Liver (tissue), 9 donors: ENCODE results near the gene PARP4. TPM values are rescaled to one million over a fixed set of nuclear protein-coding genes. Genes with fewer than 3 reads are reported as not detected.

Experiments used
- DNase-seq: peaks from one replicate; pipeline ENCODE4 v3.0.0-alpha.2; 2017; ENCODE audit warnings: low spot score
- H3K27ac ChIP-seq, 2 donors: one replicate each; pipeline ENCODE4 v1.7.0; 2013; ENCODE audit warnings: inconsistent platforms in 2 of 2, low read length in 2 of 2, control low read depth in 1 of 2, low read depth in 1 of 2, mild to moderate bottlenecking in 1 of 2
- H3K27me3 ChIP-seq, 4 donors: one replicate each; pipeline versions ENCODE4 v1.6.1 to v1.7.0; 2013; ENCODE audit warnings: low read length in 3 of 4, inconsistent platforms in 1 of 4, mild to moderate bottlenecking in 1 of 4, moderate library complexity in 1 of 4; ENCODE audit not compliant: control insufficient read depth in 4 of 4, insufficient read depth in 4 of 4
- H3K36me3 ChIP-seq, 4 donors: one replicate each; pipeline versions ENCODE4 v1.6.1 to v1.7.0; 2013; ENCODE audit warnings: low read length in 3 of 4, mild to moderate bottlenecking in 3 of 4, low read depth in 1 of 4, moderate library complexity in 1 of 4; ENCODE audit not compliant: control insufficient read depth in 4 of 4, insufficient read depth in 3 of 4
- H3K4me1 ChIP-seq, 4 donors: one replicate each; pipeline versions ENCODE4 v1.6.1 to v1.7.0; 2013; ENCODE audit warnings: low read length in 3 of 4, mild to moderate bottlenecking in 3 of 4, moderate library complexity in 1 of 4; ENCODE audit not compliant: control insufficient read depth in 4 of 4, insufficient read depth in 4 of 4
- H3K4me3 ChIP-seq, 3 donors: one replicate each; pipeline versions ENCODE4 v1.6.1 to v1.7.0; 2013; ENCODE audit warnings: low read length in 3 of 3, control low read depth in 1 of 3, low read depth in 1 of 3, mild to moderate bottlenecking in 1 of 3
- H3K9ac ChIP-seq, 2 donors: one replicate each; pipeline ENCODE4 v1.7.0; 2013; ENCODE audit warnings: low read length in 2 of 2, mild to moderate bottlenecking in 2 of 2, moderate library complexity in 2 of 2, control low read depth in 1 of 2, low read depth in 1 of 2
- H3K9me3 ChIP-seq, 4 donors: one replicate each; pipeline versions ENCODE4 v1.6.1 to v1.7.0; 2013; ENCODE audit warnings: low read length in 3 of 4; ENCODE audit not compliant: control insufficient read depth in 4 of 4
- ATF3 ChIP-seq: IDR thresholded peaks from 2 replicates; pipeline ENCODE4 v1.6.1; 2016; ENCODE audit warnings: antibody characterized with exemption
- CTCF ChIP-seq: fragments of 150-350 bp; IDR thresholded peaks from 2 replicates; pipeline ENCODE4 v1.5.1; 2017; ENCODE audit warnings: improper control_type of control experiment, low read depth, low read length; ENCODE audit not compliant: missing input control
- EGR1 ChIP-seq, 2 donors: IDR thresholded peaks; 2 replicates each; pipeline ENCODE4 v1.6.1; 2016 to 2018; ENCODE audit warnings: antibody characterized with exemption in 2 of 2, low read depth in 2 of 2
- FOXA1 ChIP-seq: IDR thresholded peaks from 2 replicates; pipeline ENCODE4 v1.6.1; 2016; ENCODE audit warnings: antibody characterized with exemption
- FOXA2 ChIP-seq: IDR thresholded peaks from 2 replicates; pipeline ENCODE4 v1.6.1; 2016; ENCODE audit warnings: antibody characterized with exemption
- GABPA ChIP-seq, 2 donors: IDR thresholded peaks in 1 of 2; conservative IDR thresholded peaks in 1 of 2; 2 replicates each; pipeline ENCODE4 v1.6.1; 2016; ENCODE audit warnings: antibody characterized with exemption in 2 of 2, mild to moderate bottlenecking in 1 of 2, moderate library complexity in 1 of 2
- HNF4A ChIP-seq, 2 donors: conservative IDR thresholded peaks; 2 replicates each; pipeline ENCODE4 v1.6.1; 2016; ENCODE audit warnings: antibody characterized with exemption in 2 of 2, mild to moderate bottlenecking in 2 of 2
- HNF4G ChIP-seq: IDR thresholded peaks from 2 replicates; pipeline ENCODE4 v1.6.1; 2016; ENCODE audit warnings: antibody characterized with exemption
- JUND ChIP-seq, 2 donors: IDR thresholded peaks; 2 replicates each; pipeline ENCODE4 v1.6.1; 2016; ENCODE audit warnings: antibody characterized with exemption in 2 of 2
- MAX ChIP-seq: IDR thresholded peaks from 2 replicates; pipeline ENCODE4 v1.6.1; 2016; ENCODE audit warnings: antibody characterized with exemption
- NR2F2 ChIP-seq: IDR thresholded peaks from 2 replicates; pipeline ENCODE4 v1.6.1; 2016; ENCODE audit warnings: antibody characterized with exemption
- RAD21 ChIP-seq, 2 donors: IDR thresholded peaks; 2 replicates each; pipeline ENCODE4 v1.6.1; 2016; ENCODE audit warnings: antibody characterized with exemption in 2 of 2, mild to moderate bottlenecking in 2 of 2
- REST ChIP-seq: IDR thresholded peaks from 2 replicates; pipeline ENCODE4 v1.6.1; 2016; ENCODE audit warnings: antibody characterized with exemption, mild to moderate bottlenecking
- RXRA ChIP-seq, 2 donors: IDR thresholded peaks; 2 replicates each; pipeline ENCODE4 v1.6.1; 2017 to 2018; ENCODE audit warnings: antibody characterized with exemption in 2 of 2, mild to moderate bottlenecking in 1 of 2
- SP1 ChIP-seq: IDR thresholded peaks from 2 replicates; pipeline ENCODE4 v1.6.1; 2018; ENCODE audit warnings: antibody characterized with exemption, mild to moderate bottlenecking
- TAF1 ChIP-seq: conservative IDR thresholded peaks from 2 replicates; pipeline ENCODE4 v1.6.1; 2016; ENCODE audit warnings: antibody characterized with exemption, mild to moderate bottlenecking
- YY1 ChIP-seq: IDR thresholded peaks from 2 replicates; pipeline ENCODE4 v1.6.1; 2016; ENCODE audit warnings: antibody characterized with exemption, mild to moderate bottlenecking
- ZBTB33 ChIP-seq: IDR thresholded peaks from 2 replicates; pipeline ENCODE4 v1.6.1; 2016; ENCODE audit warnings: antibody characterized with exemption
- WGBS: extraction: QIAGEN DNeasy Blood & Tissue Kit; methylation state at CpG from one replicate; pipeline ENCODE4 v1.1.7; 2013; 5-methylcytosine and 5-hydroxymethylcytosine counted together
- polyA plus RNA-seq, 2 donors: library from polyadenylated mRNA; stranded (reverse) in 1 of 2; unstranded in 1 of 2; fragments of 200-250 nt in 1 of 2; fragments of >200 nt in 1 of 2; fragmentation: Nextera tagmentation in 1 of 2; extraction: Ambion mirVana in 1 of 2; gene quantifications; one replicate each; pipeline versions ENCODE4 v1.2.1 to v1.2.3, GENCODE V29; 2013 to 2015
- total RNA-seq, 2 donors: library from RNA; depleted of rRNA; stranded (reverse); fragments of >200 nt; gene quantifications; one replicate each; pipeline ENCODE4 v1.2.3, GENCODE V29; 2014
- donor health status: healthy.
- donor health status: healthy.
- donor health status: healthy.
- donor health status: healthy.
- donor health status: healthy.

Gene PARP4
- total and polyA plus RNA-seq, 4 donors, result 10.7 to 29.3 (median 17.7) TPM

- 95% methylated on average over 6 of the region's 6 CpGs for WGBS
These were observed 58.5 kb downstream of the PARP4 start for GRCh38 chr13:24454056-24454455.

More at GRCh38 chr13:24454056-24454455, 58.5 kb downstream of the PARP4 start:
- no peaks in the 10 kb centered on the region for H3K9me3 ChIP-seq
- no peaks in the 10 kb centered on the region for H3K27me3 ChIP-seq
- no peak for DNase-seq
- no peak overlapping the region for H3K4me3 ChIP-seq
- peaks cover 28 to 69% (median 47%) of the 10 kb centered on the region in 4 donors for H3K36me3 ChIP-seq
- no peaks in the 10 kb centered on the region for H3K4me1 ChIP-seq
- no peak for TF ChIP-seq TAF1
- no peak for TF ChIP-seq FOXA2
- TF ChIP-seq MAX, result no peak
- no peak for TF ChIP-seq CTCF
- no peak for TF ChIP-seq RXRA (IDR thresholded peaks at IDR 0.05)
- TF ChIP-seq EGR1 (IDR thresholded peaks at IDR 0.05; ENCODE audit: low read depth in 2 of 2), result no peak
- TF ChIP-seq YY1, result no peak
- TF ChIP-seq ZBTB33, result no peak
- TF ChIP-seq HNF4A (conservative IDR thresholded peaks at IDR 0.05), result no peak
- TF ChIP-seq JUND (IDR thresholded peaks at IDR 0.05), result no peak
- no peak for TF ChIP-seq GABPA (IDR thresholded peaks at IDR 0.05 in 1 of 2, conservative IDR thresholded peaks at IDR 0.05 in 1 of 2)
- TF ChIP-seq ATF3, result no peak
- TF ChIP-seq RAD21 (IDR thresholded peaks at IDR 0.05), result no peak
- no peak for TF ChIP-seq SP1
- no peak for TF ChIP-seq HNF4G
- no peak for TF ChIP-seq REST
- no peak for TF ChIP-seq FOXA1
- no peak for TF ChIP-seq NR2F2
- H3K9ac ChIP-seq, result no peak overlapping the region
- H3K27ac ChIP-seq, result no peak overlapping the region
